Left lung (tissue), 10 donors: ENCODE data around the gene TFPI. TPM values are rescaled to one million over a fixed set of nuclear protein-coding genes. Genes with fewer than 3 reads are reported as not detected.
A peak's percentile ranks its signal among the peaks of the same experiment; 100 is the strongest.
"Not testable (repeated sequence)": the region's sequence is repeated elsewhere in the genome, so short reads cannot be mapped to it uniquely, and the experiment has no call there.

Experiments used
- ATAC-seq: fragments of 200-7000 bp; cut with Tn5 transposase; one replicate; pipeline ENCODE4 v1.9.1; 2020; ENCODE audit warnings: moderate library complexity
- DNase-seq, 4 donors: peaks; one replicate each; pipeline ENCODE4 v3.0.0-alpha.2; 2013 to 2020
- H3K27ac ChIP-seq, 2 donors: fragments of 200-600 bp; sonication (generic) in 1 of 2; one replicate each; pipeline versions ENCODE4 v1.5.0 to v1.8.0; 2020 to 2021
- H3K27me3 ChIP-seq, 2 donors: fragments of 200-600 bp; sonication (generic) in 1 of 2; one replicate each; pipeline versions ENCODE4 v1.5.0 to v1.8.0; 2020 to 2021
- H3K36me3 ChIP-seq, 2 donors: fragments of 200-600 bp; sonication (generic) in 1 of 2; one replicate each; pipeline versions ENCODE4 v1.5.0 to v1.8.0; 2020 to 2021
- H3K4me1 ChIP-seq, 2 donors: fragments of 200-600 bp; one replicate each; pipeline ENCODE4 v1.8.0; 2021
- H3K4me3 ChIP-seq, 2 donors: fragments of 200-600 bp; sonication (generic) in 1 of 2; one replicate each; pipeline versions ENCODE4 v1.5.0 to v1.8.0; 2020 to 2021; ENCODE audit warnings: mild to moderate bottlenecking in 1 of 2
- H3K9me3 ChIP-seq, 2 donors: fragments of 200-600 bp; sonication (generic) in 1 of 2; one replicate each; pipeline versions ENCODE4 v1.5.0 to v1.8.0; 2020 to 2021
- intact Hi-C, 2 donors: fragments of 100-400 bp; cut with DNase I; formaldehyde crosslinking; loops; one replicate each; pipeline versions ENCODE4 v1.11.2 to v1.14.2; 2022
- polyA plus RNA-seq, 6 donors: library from polyadenylated mRNA; unstranded; fragments of 120-200 nt; gene quantifications; one replicate each; pipeline ENCODE4 v1.2.1, GENCODE V29; 2013; ENCODE audit not compliant: insufficient read length in 6 of 6
- total RNA-seq, 2 donors: library from RNA; stranded (reverse); fragmentation: NEBNext Ultra II Directional; extraction: Animal tissue kit (Norgen Biotek cat#: 25700); gene quantifications; one replicate each; pipeline ENCODE4 v1.2.1, GENCODE V29; 2021
- TF ChIP-seq, protein P1 (sequence below), 2 donors: fragments of 200-600 bp; sonication (generic) in 1 of 2; IDR thresholded peaks; one replicate each; pipeline versions ENCODE4 v1.5.0 to v1.8.0; 2021; ENCODE audit warnings: antibody characterized with exemption in 2 of 2
- donor health status: DM: no; HTN: yes; CAD: no.
- donor health status: DM: no; HTN: no; CAD: no.

Gene TFPI
- total and polyA plus RNA-seq, 8 donors = 132 to 300 (median 163) TPM

DNA sequence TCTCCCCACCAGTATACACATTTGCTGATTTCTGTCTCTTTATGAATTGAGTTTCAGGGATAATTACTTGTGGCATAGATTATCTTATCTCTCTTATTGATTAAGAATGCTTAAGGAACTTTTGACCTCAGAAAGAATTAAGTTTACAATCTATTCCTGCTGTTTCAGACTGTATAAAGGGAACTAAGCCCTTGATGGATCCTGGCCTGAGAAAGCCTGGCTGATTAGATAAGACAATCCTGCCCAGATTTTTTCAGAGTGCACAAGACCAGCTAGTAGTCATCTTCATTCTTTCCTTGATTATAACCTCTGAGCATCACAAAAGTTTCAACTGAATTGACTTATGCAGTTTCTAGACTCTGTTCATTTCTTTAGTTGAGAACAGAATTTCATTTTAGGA lies 22.7 kb upstream of the TFPI start:
- TF ChIP-seq, protein P1, sequence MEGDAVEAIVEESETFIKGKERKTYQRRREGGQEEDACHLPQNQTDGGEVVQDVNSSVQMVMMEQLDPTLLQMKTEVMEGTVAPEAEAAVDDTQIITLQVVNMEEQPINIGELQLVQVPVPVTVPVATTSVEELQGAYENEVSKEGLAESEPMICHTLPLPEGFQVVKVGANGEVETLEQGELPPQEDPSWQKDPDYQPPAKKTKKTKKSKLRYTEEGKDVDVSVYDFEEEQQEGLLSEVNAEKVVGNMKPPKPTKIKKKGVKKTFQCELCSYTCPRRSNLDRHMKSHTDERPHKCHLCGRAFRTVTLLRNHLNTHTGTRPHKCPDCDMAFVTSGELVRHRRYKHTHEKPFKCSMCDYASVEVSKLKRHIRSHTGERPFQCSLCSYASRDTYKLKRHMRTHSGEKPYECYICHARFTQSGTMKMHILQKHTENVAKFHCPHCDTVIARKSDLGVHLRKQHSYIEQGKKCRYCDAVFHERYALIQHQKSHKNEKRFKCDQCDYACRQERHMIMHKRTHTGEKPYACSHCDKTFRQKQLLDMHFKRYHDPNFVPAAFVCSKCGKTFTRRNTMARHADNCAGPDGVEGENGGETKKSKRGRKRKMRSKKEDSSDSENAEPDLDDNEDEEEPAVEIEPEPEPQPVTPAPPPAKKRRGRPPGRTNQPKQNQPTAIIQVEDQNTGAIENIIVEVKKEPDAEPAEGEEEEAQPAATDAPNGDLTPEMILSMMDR (IDR thresholded peaks at IDR 0.05) = no peak
- Histone ChIP-seq H3K9me3 (peaks cover 0 to 6% of the 10 kb centered on the region in 2 donors), H3K27ac (peak overlapping the region in 1 of 2 donors; percentile 5), H3K27me3 (no peaks in the 10 kb centered on the region), H3K4me3 (no peak overlapping the region), H3K4me1 (peaks cover 6 to 33% of the 10 kb centered on the region in 2 donors), H3K36me3 (no peaks in the 10 kb centered on the region)
- no peak for DNase-seq
- ATAC-seq = no peak
- intact Hi-C loops = loop anchor here in 1 of 2 donors (5.0 kb wide), 1 partner anchor 75 kb away; no protein-coding TSS in a partner anchor

DNA sequence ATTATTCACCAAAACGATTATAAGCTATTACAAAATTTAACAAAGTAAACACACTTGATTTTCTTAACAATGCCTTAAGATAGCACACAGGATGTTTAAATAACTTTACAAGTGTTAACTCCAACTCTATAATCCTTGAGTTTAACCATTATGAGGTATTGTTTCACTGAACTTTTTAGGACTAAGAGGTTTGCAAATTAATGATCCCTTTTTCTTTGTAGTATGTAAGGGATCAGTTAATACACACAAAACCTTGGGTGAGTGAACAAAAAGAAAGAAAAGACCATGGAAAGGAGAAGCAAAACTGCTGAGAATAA lies 21.5 kb upstream of the TFPI start:
- Histone ChIP-seq H3K27me3 (no peaks in the 10 kb centered on the region), H3K4me3 (no peak overlapping the region), H3K27ac (peak overlapping the region; percentile 62 to 67), H3K36me3 (no peaks in the 10 kb centered on the region), H3K9me3 (peaks cover 0 to 8% of the 10 kb centered on the region in 2 donors), H3K4me1 (peaks cover 0 to 22% of the 10 kb centered on the region in 2 donors)
- intact Hi-C loops = loop anchor here in 1 of 2 donors (5.0 kb wide), 1 partner anchor 73 kb away; no protein-coding TSS in a partner anchor
- ATAC-seq (peak; percentile 70), DNase-seq (no peak)
- TF ChIP-seq, protein P1 (IDR thresholded peaks at IDR 0.05) = no peak

DNA sequence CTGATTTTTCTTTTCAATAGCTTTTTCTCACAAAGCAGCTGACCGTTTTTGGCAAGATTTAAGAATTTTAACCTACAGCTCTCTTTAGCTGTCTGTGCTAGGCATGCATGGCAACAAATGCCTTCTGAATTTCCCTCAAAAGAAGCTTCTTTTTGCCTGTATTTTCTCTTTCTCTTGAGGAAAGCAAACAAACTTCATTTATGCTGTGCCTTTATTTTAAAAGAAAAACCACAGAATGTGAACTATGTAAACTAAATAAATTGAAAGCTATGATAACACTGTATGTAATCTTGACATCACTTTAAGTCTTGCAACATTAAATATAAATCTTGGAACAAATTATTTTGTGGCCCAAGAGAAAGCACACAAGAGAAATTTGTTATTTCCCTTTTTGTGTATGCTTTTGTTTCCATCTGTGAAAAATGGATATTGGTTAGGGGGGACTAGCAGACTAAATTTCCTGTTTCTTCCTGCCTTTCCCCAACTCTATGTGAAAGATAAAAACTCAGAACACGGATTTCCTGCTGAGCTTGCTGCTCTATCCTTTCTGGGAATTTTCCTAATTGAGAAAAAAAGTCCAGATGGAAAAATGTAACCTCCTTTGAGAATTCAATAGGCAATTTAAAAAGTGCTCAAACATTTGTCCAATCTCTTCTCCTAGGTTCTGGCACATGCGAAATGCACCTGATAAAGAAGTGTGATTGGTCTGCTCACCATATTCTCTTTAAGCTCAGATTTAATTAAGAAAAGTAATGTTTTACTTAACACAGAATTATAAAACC lies 20.9 kb upstream of the TFPI start:
- no peaks in the 10 kb centered on the region for H3K36me3 ChIP-seq
- peak overlapping the region; percentile 62 to 67 for H3K27ac ChIP-seq
- TF ChIP-seq, protein P1 (IDR thresholded peaks at IDR 0.05) = no peak
- peaks cover 0 to 8% of the 10 kb centered on the region in 2 donors for H3K9me3 ChIP-seq
- ATAC-seq (peak; percentile 52), DNase-seq (no peak)
- H3K27me3 ChIP-seq = no peaks in the 10 kb centered on the region
- intact Hi-C loops = loop anchor here in 1 of 2 donors (5.0 kb wide), 1 partner anchor 73 kb away; no protein-coding TSS in a partner anchor
- H3K4me3 ChIP-seq = no peak overlapping the region
- H3K4me1 ChIP-seq = peaks cover 0 to 18% of the 10 kb centered on the region in 2 donors

DNA sequence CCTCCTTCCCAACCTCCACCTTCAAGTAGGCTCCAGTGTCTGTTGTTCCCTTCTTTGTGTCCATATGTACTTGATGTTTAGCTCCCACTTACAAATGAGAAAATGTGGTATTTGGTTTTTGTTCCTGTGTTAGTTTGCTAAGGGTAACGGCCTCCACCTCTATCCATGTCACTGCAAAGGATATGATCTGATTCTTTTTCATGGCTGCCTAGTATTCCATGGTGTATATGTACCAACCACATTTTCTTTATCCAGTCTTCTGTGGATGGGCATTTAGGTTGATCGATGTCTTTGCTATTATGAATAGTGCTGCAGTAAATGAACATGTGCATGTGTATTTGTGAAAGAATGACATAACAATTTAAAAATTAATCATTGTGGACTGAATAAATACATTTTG lies 19.5 kb upstream of the TFPI start:
- H3K27me3 ChIP-seq = no peaks in the 10 kb centered on the region
- H3K4me3 ChIP-seq = no peak overlapping the region
- H3K9me3 ChIP-seq = peaks cover 0 to 8% of the 10 kb centered on the region in 2 donors
- intact Hi-C loops = no loop called here
- DNase-seq = no peak
- peaks cover 0 to 18% of the 10 kb centered on the region in 2 donors for H3K4me1 ChIP-seq
- ATAC-seq = no peak
- H3K36me3 ChIP-seq = no peaks in the 10 kb centered on the region
- no peak overlapping the region for H3K27ac ChIP-seq
- TF ChIP-seq, protein P1 (IDR thresholded peaks at IDR 0.05) = no peak

DNA sequence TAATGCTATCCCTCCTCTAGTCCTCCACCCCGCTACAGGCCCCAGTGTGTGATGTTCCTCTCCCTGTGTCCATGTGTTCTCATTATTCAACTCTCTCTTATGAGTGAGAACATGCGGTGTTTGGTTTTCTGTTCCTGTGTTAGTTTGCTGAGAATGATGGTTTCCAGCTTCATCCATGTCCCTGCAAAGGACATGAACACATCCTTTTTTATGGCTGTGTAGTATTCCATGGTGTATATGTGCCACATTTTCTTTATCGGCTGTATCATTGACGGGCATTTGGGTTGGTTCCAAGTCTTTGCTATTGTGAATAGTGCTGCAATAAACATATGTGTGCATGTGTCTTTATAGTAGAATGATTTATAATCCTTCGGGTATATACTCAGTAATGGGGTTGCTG lies 17.8 kb upstream of the TFPI start:
- ATAC-seq, H3K9me3 ChIP-seq, H3K4me3 ChIP-seq, DNase-seq, intact Hi-C loops, H3K36me3 ChIP-seq, H3K27me3 ChIP-seq, H3K27ac ChIP-seq: not testable (repeated sequence)
- peaks cover 0 to 17% of the 10 kb centered on the region in 2 donors for H3K4me1 ChIP-seq
